Measurements from ENCODE around the gene PTPRM.

The PTPRM gene

GRCh38 chr18:8299054-8299980 lies 732.2 kb downstream of the PTPRM start:
- DNase-seq: no peak

GRCh38 chr18:8300751-8301410 lies 733.8 kb downstream of the PTPRM start:
- DNase-seq: no peak

GRCh38 chr18:8301427-8302172 lies 734.5 kb downstream of the PTPRM start:
- DNase-seq: no peak

- DNase-seq: no peak
Observed at GRCh38 chr18:8303151-8303755, 736.1 kb downstream of the PTPRM start.

- no peak for DNase-seq
Observed at GRCh38 chr18:8307960-8308359, 740.8 kb downstream of the PTPRM start.

- DNase-seq: no peak
Observed at GRCh38 chr18:8313043-8313442, 745.9 kb downstream of the PTPRM start.

- no peak for DNase-seq
Observed at GRCh38 chr18:8314124-8314523, 747.0 kb downstream of the PTPRM start.

GRCh38 chr18:8319798-8320489 lies 752.8 kb downstream of the PTPRM start:
- no peak for DNase-seq

- no peak for DNase-seq
Observed at GRCh38 chr18:8322486-8322885, 755.4 kb downstream of the PTPRM start.

- no peak for DNase-seq
Observed at GRCh38 chr18:8324343-8325065, 757.4 kb downstream of the PTPRM start.

GRCh38 chr18:8326763-8327394 lies 759.8 kb downstream of the PTPRM start:
- no peak for DNase-seq

GRCh38 chr18:8328126-8328525 lies 761.0 kb downstream of the PTPRM start:
- no peak for DNase-seq

GRCh38 chr18:8329186-8329771 lies 762.2 kb downstream of the PTPRM start:
- DNase-seq: no peak

- DNase-seq: no peak
Observed at GRCh38 chr18:8330575-8330974, 763.5 kb downstream of the PTPRM start.

GRCh38 chr18:8332286-8332685 lies 765.2 kb downstream of the PTPRM start:
- DNase-seq: no peak

- DNase-seq: no peak
Observed at GRCh38 chr18:8333961-8334360, 766.8 kb downstream of the PTPRM start.

- DNase-seq: no peak
Observed at GRCh38 chr18:8337211-8337610, 770.1 kb downstream of the PTPRM start.

- DNase-seq: no peak
Observed at GRCh38 chr18:8339210-8339609, 772.1 kb downstream of the PTPRM start.

GRCh38 chr18:8339952-8340351 lies 772.8 kb downstream of the PTPRM start:
- DNase-seq: no peak

- no peak for DNase-seq
Observed at GRCh38 chr18:8341481-8342230, 774.5 kb downstream of the PTPRM start.

Data from inflammatory macrophage (primary cell).